IMR-90 (cell line): Measurements from ENCODE around the gene CCN5. TPM values are rescaled to one million over a fixed set of nuclear protein-coding genes. Genes with fewer than 3 reads are reported as not detected.
"Not testable (repeated sequence)": the region's sequence is repeated elsewhere in the genome, so short reads cannot be mapped to it uniquely, and the experiment has no call there.

Experiments
- ATAC-seq: fragments of 200-7000 bp; cut with Tn5 transposase; 2 replicates; pipeline ENCODE4 v1.9.1; 2020; ENCODE audit warnings: low read depth, mild to moderate bottlenecking, moderate library complexity
- BruUV-seq: library from RNA; stranded (reverse); fragments of 400-500 nt; replicated peaks from 2 replicates; lab custom pipeline; 2021; lab: Mats Ljungman, UMichigan
- CTCF ChIA-PET: fragments of 300-600 bp; formaldehyde crosslinking; extraction: SDS; loops from one replicate; lab custom pipeline; 2021; ENCODE audit warnings: antibody characterized with exemption; lab: Yijun Ruan, JAX
- POLR2A ChIA-PET: fragments of 300-600 bp; sonication (Branson Sonifier 250); formaldehyde crosslinking; loops from one replicate; lab custom pipeline; 2022; ENCODE audit warnings: antibody characterized with exemption; ENCODE audit not compliant: unreplicated experiment; lab: Charles Lee
- DNase-seq: peaks from one replicate; pipeline ENCODE4 v3.0.0; 2013
- H2AFZ ChIP-seq: replicated peaks from 2 replicates; pipeline ENCODE3; 2013; ENCODE audit warnings: low read length, mild to moderate bottlenecking; ENCODE audit not compliant: poor library complexity
- H2AK5ac ChIP-seq: 2 replicates; pipeline ENCODE4 v1.6.1; 2013; ENCODE audit warnings: low read depth, low read length, inconsistent platforms
- H2AK9ac ChIP-seq: replicated peaks from 2 replicates; pipeline ENCODE3; 2013; ENCODE audit warnings: mild to moderate bottlenecking, low read depth, low read length, moderate library complexity; ENCODE audit not compliant: poor library complexity
- H2BK120ac ChIP-seq: 2 replicates; pipeline ENCODE4 v1.6.1; 2013; ENCODE audit warnings: low read depth, low read length, inconsistent platforms
- H2BK15ac ChIP-seq: 3 replicates; pipeline ENCODE4 v1.6.1; 2013; ENCODE audit warnings: low read depth, low read length, inconsistent platforms
- H2BK20ac ChIP-seq: 2 replicates; pipeline ENCODE4 v1.6.1; 2013; ENCODE audit warnings: low read depth, mild to moderate bottlenecking, inconsistent platforms, low read length, moderate library complexity
- H2BK5ac ChIP-seq: 2 replicates; pipeline ENCODE4 v1.6.1; 2013; ENCODE audit warnings: mild to moderate bottlenecking, low read depth, low read length, inconsistent platforms; ENCODE audit not compliant: poor library complexity, severe bottlenecking
- H3K14ac ChIP-seq: replicated peaks from 2 replicates; pipeline ENCODE4 v1.6.1; 2013; ENCODE audit warnings: low read depth, low read length, inconsistent platforms
- H3K18ac ChIP-seq: 2 replicates; pipeline ENCODE4 v1.6.1; 2013; ENCODE audit warnings: low read depth, low read length, control low read depth
- H3K23ac ChIP-seq: 2 replicates; pipeline ENCODE4 v1.6.1; 2013; ENCODE audit warnings: low read depth, low read length, inconsistent platforms
- H3K27ac ChIP-seq: 2 replicates; pipeline ENCODE4 v1.5.1; 2013; ENCODE audit warnings: mild to moderate bottlenecking, control low read depth, low read length; ENCODE audit not compliant: insufficient read depth
- H3K27me3 ChIP-seq: 2 replicates; pipeline ENCODE4 v1.6.1; 2013; ENCODE audit warnings: low read length; ENCODE audit not compliant: control insufficient read depth, insufficient read depth
- H3K36me3 ChIP-seq: 2 replicates; pipeline ENCODE4 v1.6.1; 2013; ENCODE audit warnings: low read length, mixed read lengths; ENCODE audit not compliant: control insufficient read depth, insufficient read depth
- H3K4ac ChIP-seq: 2 replicates; pipeline ENCODE4 v1.6.1; 2013; ENCODE audit warnings: low read depth, low read length, inconsistent platforms
- H3K4me1 ChIP-seq: 2 replicates; pipeline ENCODE4 v1.6.1; 2013; ENCODE audit warnings: low read length, mixed read lengths; ENCODE audit not compliant: control insufficient read depth, insufficient read depth
- H3K4me2 ChIP-seq: 2 replicates; pipeline ENCODE4 v1.6.1; 2013; ENCODE audit warnings: low read depth, mild to moderate bottlenecking, control low read depth, low read length, moderate library complexity
- H3K4me3 ChIP-seq: 2 replicates; pipeline ENCODE4 v1.5.1; 2013; ENCODE audit warnings: low read depth, mild to moderate bottlenecking, control low read depth, low read length, moderate library complexity; ENCODE audit not compliant: insufficient read depth
- H3K56ac ChIP-seq: 2 replicates; pipeline ENCODE4 v1.6.1; 2013; ENCODE audit warnings: low read length, inconsistent platforms; ENCODE audit not compliant: insufficient read depth; ENCODE audit errors: extremely low read depth
- H3K79me1 ChIP-seq, 2 experiments: 2 replicates each; pipeline ENCODE4 v1.6.1; 2013; ENCODE audit warnings: low read length in 2 of 2, inconsistent platforms in 1 of 2, low read depth in 1 of 2
- H3K9ac ChIP-seq: 2 replicates; pipeline ENCODE4 v1.6.1; 2013; ENCODE audit warnings: low read depth, low read length, control low read depth
- H3K9me1 ChIP-seq: 2 replicates; pipeline ENCODE4 v1.6.1; 2013; ENCODE audit warnings: low read length, inconsistent platforms; ENCODE audit not compliant: insufficient read depth
- H3K9me3 ChIP-seq: 2 replicates; pipeline ENCODE4 v1.6.1; 2013; ENCODE audit warnings: low read length; ENCODE audit not compliant: control insufficient read depth, insufficient read depth
- H4K20me1 ChIP-seq: 2 replicates; pipeline ENCODE4 v1.6.1; 2013; ENCODE audit warnings: low read length, inconsistent platforms; ENCODE audit not compliant: insufficient read depth
- H4K5ac ChIP-seq: 2 replicates; pipeline ENCODE4 v1.6.1; 2013; ENCODE audit warnings: mild to moderate bottlenecking, low read depth, low read length, control low read depth
- H4K8ac ChIP-seq, 2 experiments: 2 replicates each; pipeline ENCODE4 v1.6.1; 2013; ENCODE audit warnings: low read depth in 2 of 2, low read length in 2 of 2, control low read depth in 1 of 2, inconsistent platforms in 1 of 2
- H4K91ac ChIP-seq: 2 replicates; pipeline ENCODE4 v1.6.1; 2013; ENCODE audit warnings: low read depth, low read length, inconsistent platforms; ENCODE audit not compliant: insufficient read depth
- WGBS, 2 experiments: methylation state at CpG; one replicate each; pipeline versions ENCODE4 v1.1.5 to v1.1.7; 2013; ENCODE audit warnings: missing lambda C conversion rate in 2 of 2; ENCODE audit not compliant: insufficient read length in 1 of 2; ENCODE audit errors: extremely low coverage in 2 of 2; 5-methylcytosine and 5-hydroxymethylcytosine counted together
- dilution Hi-C: fragments of 300-500 bp; cut with HindIII; formaldehyde crosslinking; loops from one replicate; pipeline ENCODE4 v1.14.3; 2018; ENCODE audit warnings: low sequenced_read_pairs; ENCODE audit not compliant: unreplicated experiment
- in situ Hi-C: fragments of 300-500 bp; cut with MboI; formaldehyde crosslinking; loops from 3 replicates; pipeline ENCODE4 v1.14.3; 2019; ENCODE audit warnings: low sequenced_read_pairs, inconsistent platforms, mixed read lengths
- intact Hi-C: fragments of 100-400 bp; cut with micrococcal nuclease; formaldehyde crosslinking; loops from 2 replicates; pipeline ENCODE4 v1.10.0; 2022
- polyA plus RNA-seq, 3 experiments: library from polyadenylated mRNA; depleted of rRNA; stranded (reverse); fragments of >200 nt; gene quantifications; 2 replicates each; pipeline ENCODE4 v1.2.3, GENCODE V29; 2012; ENCODE audit warnings: low replicate concordance in 1 of 3
- total RNA-seq: library from RNA; depleted of rRNA; stranded (reverse); fragments of >200 nt; gene quantifications from 2 replicates; pipeline ENCODE4 v1.2.3, GENCODE V29; 2012

Gene CCN5
- total and polyA plus RNA-seq, 2 of the 4 experiments (the other 2 are of a cell fraction), result not detected

DNA sequence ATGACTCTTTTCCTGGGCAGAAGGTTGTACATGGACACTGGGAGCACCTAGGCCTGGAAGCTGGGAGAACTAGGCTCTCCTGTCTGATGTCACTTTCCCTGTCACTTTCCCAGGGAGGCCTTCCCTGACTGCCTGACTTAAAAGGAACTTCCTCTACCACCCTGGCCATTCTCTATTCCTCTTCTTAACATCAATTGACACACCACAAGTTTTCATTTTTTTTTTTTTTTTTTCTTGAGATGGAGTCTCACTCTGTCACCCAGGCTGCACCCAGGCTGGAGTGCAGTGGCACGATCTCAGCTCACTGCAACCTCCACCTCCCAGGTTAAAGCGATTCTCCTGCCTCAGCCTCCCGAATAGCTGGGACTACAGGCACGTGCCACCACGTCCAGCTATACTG is 18.1 kb upstream of the CCN5 start:
- DNase-seq, H4K5ac ChIP-seq, H2AK9ac ChIP-seq, H2BK20ac ChIP-seq, H3K27ac ChIP-seq, H3K4me3 ChIP-seq, in situ Hi-C loops, H2BK5ac ChIP-seq, POLR2A ChIA-PET, H3K36me3 ChIP-seq, H3K4me2 ChIP-seq, H3K9me3 ChIP-seq, H2AFZ ChIP-seq, BruUV-seq, ATAC-seq, H2BK15ac ChIP-seq, H4K20me1 ChIP-seq, H3K79me1 ChIP-seq, H3K56ac ChIP-seq, H4K8ac ChIP-seq, H3K9ac ChIP-seq, H3K27me3 ChIP-seq, H3K23ac ChIP-seq, CTCF ChIA-PET, dilution Hi-C loops: not testable (repeated sequence)
- H3K18ac ChIP-seq, result peak overlapping the region; percentile 34; the same call in 1 of the 2 replicates
- H3K9me1 ChIP-seq, result peaks cover 15% of the 10 kb centered on the region
- intact Hi-C loops, result loop anchor here (10.0 kb wide), 1 partner anchor 1078 kb away; no protein-coding TSS in a partner anchor
- 0 out of 2 replicates have a peak overlapping the region, but pooled peaks have one; percentile 29 for H3K4ac ChIP-seq
- H2BK120ac ChIP-seq, result peak overlapping the region; percentile 22; the same call in 1 of the 2 replicates
- 0 out of 2 replicates have a peak overlapping the region, but pooled peaks have one; percentile 18 for H3K14ac ChIP-seq
- peaks cover 40% of the 10 kb centered on the region for H3K4me1 ChIP-seq
- WGBS, 2 experiments, result no CpG with 5 or more reads among the region's 5 CpGs
- H4K91ac ChIP-seq, result peak overlapping the region; percentile 76; the same call in 1 of the 2 replicates
- H2AK5ac ChIP-seq, result 0 out of 2 replicates have a peak overlapping the region, but pooled peaks have one; percentile 65
